ENCODE data around the gene HEMK1.

HEMK1 gene

GRCh38 chr3:50545781-50546180, 23.5 kb upstream of the HEMK1 start:
- no peak for DNase-seq

GRCh38 chr3:50549226-50549625, 20.1 kb upstream of the HEMK1 start:
- no peak for DNase-seq

GRCh38 chr3:50550079-50550736, 19.1 kb upstream of the HEMK1 start:
- DNase-seq: peak; percentile 84 to 86

- DNase-seq: no peak
Measured at GRCh38 chr3:50551054-50551659, 18.2 kb upstream of the HEMK1 start.

GRCh38 chr3:50551681-50552435, 17.5 kb upstream of the HEMK1 start:
- DNase-seq: no peak

GRCh38 chr3:50552598-50552997, 16.7 kb upstream of the HEMK1 start:
- no peak for DNase-seq

- DNase-seq: peak; percentile 43 to 46
Measured at GRCh38 chr3:50554553-50554952, 14.8 kb upstream of the HEMK1 start.

GRCh38 chr3:50557106-50557505, 12.2 kb upstream of the HEMK1 start:
- DNase-seq: no peak

- no peak for DNase-seq
Measured at GRCh38 chr3:50557915-50558314, 11.4 kb upstream of the HEMK1 start.

- no peak for DNase-seq
Measured at GRCh38 chr3:50559702-50560101, 9.6 kb upstream of the HEMK1 start.

- no peak for DNase-seq
Measured at GRCh38 chr3:50562861-50563260, 6.5 kb upstream of the HEMK1 start.

- DNase-seq: no peak
Measured at GRCh38 chr3:50563867-50564266, 5.5 kb upstream of the HEMK1 start.

- DNase-seq: no peak
Measured at GRCh38 chr3:50564321-50564720, 5.0 kb upstream of the HEMK1 start.

GRCh38 chr3:50567011-50567385, 2.3 kb upstream of the HEMK1 start:
- DNase-seq: no peak

GRCh38 chr3:50567386-50568167, 1.7 kb upstream of the HEMK1 start, which contains the start of gene C3orf18:
Gene C3orf18 (minus strand): TSS chr3:50567747. CDS start chr3:50565699, 2,048 bp downstream.
- DNase-seq: peak; percentile 97 to 98

GRCh38 chr3:50570508-50571279, 1.4 kb downstream of the HEMK1 start:
- peak; percentile 57 to 63 for DNase-seq

- peak; percentile 53 to 62 for DNase-seq
Measured at GRCh38 chr3:50571486-50571885, 2.2 kb downstream of the HEMK1 start.

- DNase-seq: peak; percentile 92 to 93
Measured at GRCh38 chr3:50572158-50572557, 2.8 kb downstream of the HEMK1 start.

GRCh38 chr3:50572801-50573371, 3.6 kb downstream of the HEMK1 start:
- DNase-seq: peak; percentile 86

GRCh38 chr3:50573566-50574443, 4.5 kb downstream of the HEMK1 start:
- peak in 1 of 2 experiments; percentile 88 for DNase-seq

GRCh38 chr3:50574444-50574831, 5.1 kb downstream of the HEMK1 start:
- peak; percentile 72 to 77 for DNase-seq

All from activated T-cell treated with anti-CD3 and anti-CD28 coated beads, Interleukin-2, amount 50 U/mL, for 48 hours (primary cell).